Right lobe of liver (tissue), 6 donors: Measurements from ENCODE around the gene ARHGEF7. TPM values are rescaled to one million over a fixed set of nuclear protein-coding genes. Genes with fewer than 3 reads are reported as not detected.

ENCODE experiments used
- ATAC-seq, 4 donors: fragments of 200-7000 bp; cut with Tn5 transposase; one replicate each; pipeline ENCODE4 v1.9.1; 2020; ENCODE audit warnings: mild to moderate bottlenecking in 4 of 4, moderate library complexity in 4 of 4
- DNase-seq, 3 donors: peaks; one replicate each; pipeline ENCODE4 v3.0.0-alpha.2; 2020
- H3K27ac ChIP-seq, 3 donors: fragments of 200-600 bp; one replicate each; pipeline ENCODE4 v1.8.0; 2022
- H3K27me3 ChIP-seq, 2 donors: fragments of 200-600 bp; one replicate each; pipeline ENCODE4 v1.8.0; 2022
- H3K36me3 ChIP-seq, 4 donors: fragments of 200-600 bp; sonication (generic) in 1 of 4; one replicate each; pipeline versions ENCODE4 v1.5.1 to v1.8.0; 2017 to 2022; ENCODE audit warnings: control low read depth in 1 of 4
- H3K4me1 ChIP-seq, 4 donors: fragments of 200-600 bp; sonication (generic) in 1 of 4; one replicate each; pipeline versions ENCODE4 v1.5.1 to v1.8.0; 2017 to 2022; ENCODE audit warnings: control low read depth in 1 of 4
- H3K4me3 ChIP-seq, 3 donors: fragments of 200-600 bp; one replicate each; pipeline ENCODE4 v1.8.0; 2022
- H3K9me3 ChIP-seq, 4 donors: fragments of 200-600 bp; sonication (generic) in 1 of 4; one replicate each; pipeline versions ENCODE4 v1.5.1 to v1.8.0; 2017 to 2022; ENCODE audit warnings: control low read depth in 1 of 4
- CTCF ChIP-seq, 4 donors: fragments of 200-600 bp in 3 of 4; fragments of 450-650 bp in 1 of 4; IDR thresholded peaks; one replicate each; pipeline versions ENCODE4 v1.5.1 to v1.8.0; 2016 to 2022; ENCODE audit warnings: antibody characterized with exemption in 4 of 4, mild to moderate bottlenecking in 2 of 4
- POLR2A ChIP-seq: fragments of 450-650 bp; IDR thresholded peaks from one replicate; pipeline ENCODE4 v1.6.1; 2017; ENCODE audit warnings: antibody characterized with exemption, mild to moderate bottlenecking
- WGBS: methylation state at CpG from one replicate; pipeline ENCODE4 v1.1.6; 2018; ENCODE audit warnings: low coverage, low lambda C conversion rate; ENCODE audit not compliant: insufficient coverage; ENCODE audit errors: missing lambda C conversion rate; 5-methylcytosine and 5-hydroxymethylcytosine counted together
- intact Hi-C, 2 donors: fragments of 100-400 bp; cut with DNase I; formaldehyde crosslinking; loops; one replicate each; pipeline versions ENCODE4 v1.11.2 to v1.14.1; 2022
- total RNA-seq, 6 experiments: library from RNA; depleted of rRNA in 2 of 6; stranded (reverse); fragments of >200 nt in 2 of 6; fragmentation: NEBNext Ultra II Directional in 3 of 6; extraction: Animal tissue kit (Norgen Biotek cat#: 25700) in 3 of 6; gene quantifications; one replicate each; pipeline versions ENCODE4 v1.1.0 to v1.2.4, GENCODE V29; 2016 to 2023
- donor health status: DM: no; HTN: yes; CAD: no.
- donor health status: DM: no; HTN: no; CAD: no.
- donor health status: DM: no; HTN: no; CAD: no.
- donor health status: DM: no; HTN: yes; CAD: no.
- donor health status: DM: no; HTN: yes; CAD: no.

Gene ARHGEF7
- total RNA-seq, 6 experiments from 2014 or later, result 22.0 to 40.1 (median 33.8) TPM

GRCh38 chr13:111099290-111099689 is 15.8 kb upstream of the ARHGEF7 start:
- DNase-seq (no peak), ATAC-seq (no peak)
- 40% methylated on average over 1 of the region's 1 CpG for WGBS
- Histone ChIP-seq H3K27ac (no peak overlapping the region), H3K9me3 (no peaks in the 10 kb centered on the region), H3K27me3 (no peaks in the 10 kb centered on the region), H3K4me3 (no peak overlapping the region), H3K4me1 (no peaks in the 10 kb centered on the region), H3K36me3 (no peaks in the 10 kb centered on the region)
- TF ChIP-seq POLR2A, result no peak
- no peak for TF ChIP-seq CTCF (IDR thresholded peaks at IDR 0.05)
- intact Hi-C loops, result no loop called here

GRCh38 chr13:111110054-111110453 is 5.1 kb upstream of the ARHGEF7 start:
- WGBS, result 65% methylated on average over 2 of the region's 2 CpGs
- no peak for TF ChIP-seq CTCF (IDR thresholded peaks at IDR 0.05)
- TF ChIP-seq POLR2A, result no peak
- ATAC-seq (no peak), DNase-seq (no peak)
- H3K9me3 ChIP-seq, result peaks cover 0 to 4% (median 0%) of the 10 kb centered on the region in 4 donors
- H3K27ac ChIP-seq, result no peak overlapping the region
- peaks cover 0 to 7% (median 0%) of the 10 kb centered on the region in 4 donors for H3K4me1 ChIP-seq
- H3K36me3 ChIP-seq, result no peaks in the 10 kb centered on the region
- no peaks in the 10 kb centered on the region for H3K27me3 ChIP-seq
- intact Hi-C loops, result no loop called here
- H3K4me3 ChIP-seq, result no peak overlapping the region

- no peaks in the 10 kb centered on the region for H3K27me3 ChIP-seq
- WGBS, result 78% methylated on average over 6 of the region's 7 CpGs
- H3K9me3 ChIP-seq, result no peaks in the 10 kb centered on the region
- TF ChIP-seq CTCF (IDR thresholded peaks at IDR 0.05) (no peak), POLR2A (no peak)
- intact Hi-C loops, result no loop called here
- no peak overlapping the region for H3K27ac ChIP-seq
- ATAC-seq (no peak), DNase-seq (no peak)
- no peak overlapping the region for H3K4me3 ChIP-seq
- H3K36me3 ChIP-seq, result no peaks in the 10 kb centered on the region
- H3K4me1 ChIP-seq, result peaks cover 0 to 7% (median 0%) of the 10 kb centered on the region in 4 donors
Observed at GRCh38 chr13:111111376-111111937, 3.7 kb upstream of the ARHGEF7 start.

- no peaks in the 10 kb centered on the region for H3K36me3 ChIP-seq
- peaks cover 0 to 7% (median 0%) of the 10 kb centered on the region in 4 donors for H3K4me1 ChIP-seq
- no peak overlapping the region for H3K4me3 ChIP-seq
- H3K27ac ChIP-seq, result no peak overlapping the region
- H3K27me3 ChIP-seq, result no peaks in the 10 kb centered on the region
- WGBS, result 51% methylated on average over 2 of the region's 9 CpGs
- ATAC-seq (no peak), DNase-seq (no peak)
- no peak for TF ChIP-seq CTCF (IDR thresholded peaks at IDR 0.05)
- no peak for TF ChIP-seq POLR2A
- no peaks in the 10 kb centered on the region for H3K9me3 ChIP-seq
- intact Hi-C loops, result no loop called here
Observed at GRCh38 chr13:111112196-111112595, 2.9 kb upstream of the ARHGEF7 start.
